GM19324 (cell line): ENCODE results near the gene TRPV6.

Experiments
- ATAC-seq: cut with Tn5 transposase; IDR thresholded peaks from one replicate; pipeline ENCODE4 v1.9.1; 2021; ENCODE audit warnings: mild to moderate bottlenecking, moderate library complexity; ENCODE audit not compliant: unreplicated experiment, low FRiP score

Gene TRPV6

DNA sequence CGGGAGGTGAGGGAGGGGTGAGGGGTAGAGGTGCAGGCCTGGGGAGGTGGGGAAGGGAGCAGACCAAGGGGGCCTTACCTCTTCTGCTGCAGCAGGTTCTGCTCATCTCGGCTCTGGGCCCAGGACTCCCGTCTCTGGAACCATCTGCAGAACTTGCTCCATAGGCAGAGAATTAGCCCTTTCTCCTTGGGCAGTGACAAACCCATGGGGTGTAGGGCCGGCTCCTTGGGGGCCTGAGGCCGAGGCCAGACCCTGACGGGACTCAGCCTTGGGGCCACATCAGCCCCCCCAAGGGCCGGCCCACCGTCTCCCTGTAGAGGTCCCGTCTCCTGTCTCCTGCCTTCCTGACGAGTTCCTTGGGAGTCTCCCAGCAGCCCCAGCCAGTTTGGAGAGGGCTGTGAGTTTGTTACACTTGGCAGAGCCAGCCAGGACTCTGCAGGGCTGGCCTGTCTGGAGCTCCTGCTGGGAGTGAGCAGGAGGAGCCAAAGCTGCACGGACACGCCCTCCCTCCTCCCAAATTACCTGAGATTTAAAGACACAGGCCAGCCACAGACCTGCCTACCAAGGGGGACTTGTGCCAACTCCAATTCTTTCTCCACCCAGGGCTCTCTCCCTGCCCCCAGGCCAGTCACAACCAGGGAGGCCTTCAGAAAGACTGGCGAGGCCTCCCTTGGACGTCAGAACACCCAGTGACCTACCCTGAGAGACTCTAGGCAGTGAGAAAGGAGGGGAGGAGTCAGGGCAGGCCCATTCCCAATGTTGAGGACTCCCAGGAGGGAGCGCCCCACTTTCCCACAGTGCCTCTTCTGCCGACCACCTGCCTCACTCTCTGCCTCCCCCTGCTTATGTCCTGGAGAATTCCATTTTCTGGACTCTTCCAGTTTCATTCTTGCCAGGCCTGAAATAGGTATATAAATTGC is at the start of gene TRPV6:
TRPV6 (minus strand) TSS at position 435 of the 920 bp plus-strand sequence.
- ATAC-seq = no peak

DNA sequence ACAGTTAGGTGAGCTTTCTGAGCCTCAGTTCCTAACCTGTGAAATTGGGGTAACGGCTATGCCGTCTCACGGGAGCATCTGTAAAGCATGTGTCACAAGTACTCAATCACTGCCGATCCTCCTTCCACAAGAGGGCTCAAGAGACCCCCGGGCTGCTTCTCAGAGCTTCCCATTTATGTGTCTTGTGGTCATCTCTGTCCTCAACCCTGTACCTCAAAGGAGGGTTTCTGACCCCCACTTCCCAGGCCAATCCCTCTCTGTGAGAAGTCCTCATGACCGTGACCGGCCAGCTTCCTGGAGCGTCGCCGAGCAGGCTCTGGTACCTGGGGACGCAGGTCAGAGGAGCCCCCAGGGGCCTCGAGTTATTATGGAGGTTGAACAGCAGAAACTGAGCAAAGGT is 48.5 kb upstream of the TRPV6 start:
- ATAC-seq = no peak

DNA sequence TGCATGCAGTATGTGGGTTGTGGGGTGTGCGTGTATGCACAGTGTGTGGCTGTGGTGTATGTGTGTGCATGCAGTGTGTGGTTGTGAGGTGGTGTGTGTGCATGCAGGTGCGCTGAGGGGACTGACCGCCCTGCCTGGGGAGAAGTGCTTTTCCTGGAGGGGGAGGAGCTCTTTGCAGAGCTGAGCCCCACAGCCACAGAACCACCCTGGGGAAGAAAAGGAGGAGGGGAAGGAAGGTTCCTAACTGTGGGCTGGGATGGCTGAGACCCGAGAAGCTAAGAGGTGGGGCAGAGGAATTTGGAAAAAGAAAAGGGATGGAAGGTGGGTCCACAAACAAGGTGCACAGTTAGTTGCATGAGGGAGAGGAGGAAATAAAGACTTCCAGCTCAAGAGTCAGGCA is 48.1 kb upstream of the TRPV6 start, which contains the start of gene TRPV5:
TRPV5 (minus strand) TSS at position 123 of the 400 bp plus-strand sequence. CDS start 287 bp downstream, outside the sequence.
- ATAC-seq = no peak

DNA sequence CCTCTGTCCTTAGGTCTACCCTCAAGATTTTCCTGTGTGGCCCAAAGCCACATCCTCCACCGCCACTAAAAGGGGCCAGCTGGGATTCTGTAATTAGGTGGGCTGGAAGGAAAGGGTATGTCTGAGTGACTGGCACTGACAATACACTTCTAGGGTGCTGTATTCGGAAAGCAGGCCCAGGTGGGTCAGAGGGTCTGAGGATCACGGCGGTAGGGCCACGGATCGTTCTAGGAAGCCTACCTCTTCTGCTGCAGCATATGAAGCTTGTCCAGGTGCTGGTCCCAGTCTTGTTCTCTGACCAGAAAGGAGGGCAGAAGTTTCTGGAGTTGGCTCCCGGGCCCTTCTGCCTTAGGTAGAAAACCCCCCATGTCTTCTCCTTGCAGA is 47.5 kb upstream of the TRPV6 start:
- ATAC-seq = no peak

DNA sequence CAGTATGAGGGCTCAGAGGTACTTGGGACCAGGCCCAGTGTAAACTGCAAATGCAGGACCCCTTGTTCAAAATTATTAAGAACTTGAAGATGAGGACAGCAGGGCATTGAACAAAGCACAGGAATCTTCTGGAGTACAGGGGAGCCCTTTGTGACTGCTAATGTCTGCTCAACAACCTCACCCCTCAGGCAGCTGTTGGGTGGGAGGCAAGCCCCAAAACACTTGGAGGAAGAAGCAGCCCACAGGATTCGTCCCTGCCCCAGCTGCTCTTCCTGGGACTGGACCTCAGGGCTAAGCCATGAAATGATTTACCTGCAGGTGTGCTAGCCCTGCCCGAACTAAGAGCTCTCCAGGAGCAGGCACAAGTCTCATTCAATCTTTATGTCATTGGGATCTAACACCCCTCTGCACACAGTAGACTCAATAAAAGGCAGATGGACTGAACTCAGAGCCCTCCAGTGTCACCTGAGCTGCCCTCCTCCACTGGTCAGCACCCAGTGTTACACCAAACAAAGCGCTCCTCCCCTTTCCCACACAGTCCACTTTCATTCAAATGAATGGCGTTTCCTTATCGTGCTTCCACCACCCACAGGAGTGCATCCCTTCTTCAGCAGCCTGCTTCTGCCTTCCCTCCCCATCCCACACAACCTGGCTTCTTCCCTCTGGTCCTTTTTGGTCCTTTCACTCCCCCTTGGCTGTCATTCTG is 47.0 kb upstream of the TRPV6 start:
- ATAC-seq = no peak

DNA sequence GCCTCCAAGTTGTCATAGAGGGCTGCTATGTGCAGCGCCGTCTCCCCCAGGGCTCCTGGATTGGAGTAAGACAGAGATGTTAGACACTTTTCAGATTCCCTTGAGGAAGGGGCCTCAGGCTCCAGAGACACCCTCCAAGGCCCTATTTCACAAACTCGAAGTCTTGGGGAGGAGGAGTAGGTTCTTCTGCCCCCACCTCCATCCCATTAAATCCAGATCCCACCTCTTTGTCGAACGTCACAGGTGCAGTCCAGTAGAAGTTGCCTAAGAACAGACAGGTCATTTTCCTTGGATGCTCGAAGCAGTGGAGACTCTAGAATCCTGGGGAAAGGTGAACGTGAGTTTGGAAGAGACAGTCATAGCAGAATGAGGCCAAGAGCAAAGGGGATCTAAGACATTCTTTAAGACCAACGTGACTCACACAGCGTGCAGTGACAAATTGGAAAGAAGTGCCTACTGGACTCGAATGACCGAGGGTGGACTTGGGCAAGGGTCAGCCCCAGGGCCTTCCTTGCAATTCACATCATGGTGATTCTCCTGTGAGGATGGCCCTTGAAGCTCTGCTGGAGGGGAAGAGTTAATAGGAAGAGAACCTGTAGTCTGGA is 44.7 kb upstream of the TRPV6 start:
- ATAC-seq = no peak

DNA sequence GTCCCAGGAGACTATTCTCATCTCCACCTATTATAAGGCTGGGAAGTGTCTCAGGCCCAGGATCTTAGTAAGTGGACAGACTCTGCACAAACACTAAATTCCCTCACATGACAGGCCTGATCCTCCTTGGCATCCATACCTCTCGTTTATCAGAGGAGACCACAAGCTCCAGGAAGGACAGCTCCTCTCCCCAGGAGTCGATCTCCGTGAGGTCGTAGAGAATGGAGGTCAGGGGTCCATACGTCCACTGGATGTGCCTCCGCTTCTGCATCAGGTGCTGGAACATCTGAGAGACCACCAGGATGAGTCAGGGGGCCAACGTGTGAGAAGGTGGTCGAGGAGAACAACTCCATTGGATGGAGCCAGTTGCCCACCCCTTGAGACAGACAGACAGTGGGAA is 42.4 kb upstream of the TRPV6 start:
- no peak for ATAC-seq

DNA sequence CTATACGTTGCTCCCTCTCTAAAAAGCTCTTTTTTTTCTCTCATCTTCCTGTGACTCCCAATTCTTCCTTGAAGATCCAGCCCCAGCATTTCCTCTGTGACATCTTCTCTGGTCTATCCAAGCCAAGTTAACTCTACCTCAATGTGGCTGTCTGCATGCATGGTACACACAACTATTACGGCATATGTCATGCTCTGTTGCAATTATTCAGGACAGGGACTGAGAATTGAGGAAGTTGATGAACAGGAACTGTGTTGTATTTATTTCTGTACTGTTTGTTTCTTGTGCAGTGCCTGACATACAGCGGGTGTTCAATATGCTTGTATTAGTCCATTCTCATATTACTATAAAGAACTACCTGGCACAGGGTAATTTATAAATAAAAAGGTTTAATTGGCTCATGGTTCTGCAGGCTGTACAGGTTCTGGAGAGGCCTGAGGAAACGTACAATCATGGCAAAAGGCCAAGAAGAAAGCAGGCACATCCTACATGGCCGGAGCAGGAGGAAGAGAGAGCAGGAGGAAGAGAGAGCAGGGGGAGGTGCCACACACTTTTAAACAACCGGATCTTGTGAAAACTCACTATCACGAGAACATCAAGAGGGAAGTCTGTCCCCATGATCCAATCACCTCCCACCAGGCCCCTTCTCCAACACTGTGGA is 41.7 kb upstream of the TRPV6 start:
- no peak for ATAC-seq

DNA sequence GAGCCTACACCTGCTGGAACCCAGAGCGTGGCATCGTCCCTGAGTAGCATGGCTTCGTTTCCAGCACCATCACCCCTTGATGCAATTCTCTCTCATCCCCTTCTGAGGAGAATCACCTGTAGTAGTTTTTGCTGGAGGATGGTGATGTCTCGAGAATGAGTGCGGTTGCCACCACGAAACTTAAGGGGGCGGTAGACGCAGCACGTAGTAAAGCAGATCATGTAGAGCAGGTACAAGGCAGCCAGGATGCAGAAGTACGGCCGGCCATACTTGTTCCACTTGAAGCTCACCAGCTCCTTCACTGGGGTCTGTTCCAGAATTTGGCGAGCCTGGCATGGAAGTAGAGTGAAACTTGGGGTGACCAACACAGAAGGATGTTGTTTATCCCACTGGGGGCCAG is 39.9 kb upstream of the TRPV6 start:
- ATAC-seq = no peak

DNA sequence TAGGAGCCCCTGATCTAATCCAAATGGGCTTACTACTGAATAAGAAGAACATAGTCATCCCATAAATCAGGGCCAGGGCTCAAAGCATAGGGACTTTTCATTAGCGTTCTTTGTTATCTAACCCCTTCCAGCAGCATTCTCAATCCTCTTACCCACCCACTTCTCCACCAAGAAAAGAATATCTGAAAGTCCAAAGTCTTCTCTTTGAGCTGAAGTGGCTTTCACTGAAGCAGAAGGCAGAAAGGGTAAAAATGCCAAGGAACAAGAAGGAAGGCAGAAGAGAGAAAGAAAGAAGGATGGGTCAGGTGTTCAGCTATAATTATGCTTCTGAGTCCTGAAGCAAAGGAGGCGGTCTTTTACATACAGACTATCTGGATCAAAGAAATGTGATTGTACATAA is 37.8 kb upstream of the TRPV6 start:
- no peak for ATAC-seq

DNA sequence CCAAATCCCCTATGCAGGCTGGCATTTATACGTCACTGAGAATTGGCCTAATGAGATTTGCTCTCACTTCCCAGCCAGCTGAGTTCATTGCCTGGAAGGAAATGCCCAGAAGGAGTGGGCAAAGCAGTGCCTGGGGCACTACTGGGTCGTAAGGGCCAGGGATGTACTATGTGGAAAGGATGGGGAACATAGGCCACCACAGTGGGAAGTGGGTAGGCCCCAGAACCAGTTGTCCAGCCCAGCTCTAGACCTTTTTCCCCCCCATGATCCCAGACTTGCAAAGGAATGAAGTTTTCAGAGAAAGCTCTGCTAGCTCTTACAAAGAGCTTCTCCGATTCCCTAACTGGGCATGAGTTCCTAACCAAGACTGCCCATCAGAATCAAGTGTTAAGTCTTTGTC is 34.1 kb upstream of the TRPV6 start:
- no peak for ATAC-seq

DNA sequence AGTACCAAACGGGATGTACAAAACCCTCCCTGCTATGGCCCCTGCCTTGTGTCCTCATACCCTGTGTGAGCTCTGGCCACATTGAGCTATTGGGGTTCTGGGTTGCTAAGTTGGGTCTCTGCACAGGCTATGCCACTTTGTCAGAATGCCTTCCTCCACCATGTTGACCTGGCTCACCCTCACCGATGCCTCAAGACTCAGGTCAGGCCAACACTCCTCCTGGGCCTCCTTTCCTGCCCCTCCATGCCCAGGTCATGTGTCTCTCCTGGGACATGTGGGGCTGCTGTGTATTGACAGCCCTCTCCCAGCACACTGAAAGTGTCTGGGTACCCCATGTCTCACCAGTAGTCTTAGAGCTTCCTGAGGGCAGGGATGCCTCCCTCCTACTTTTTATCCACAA is 33.4 kb upstream of the TRPV6 start:
- ATAC-seq = no peak

DNA sequence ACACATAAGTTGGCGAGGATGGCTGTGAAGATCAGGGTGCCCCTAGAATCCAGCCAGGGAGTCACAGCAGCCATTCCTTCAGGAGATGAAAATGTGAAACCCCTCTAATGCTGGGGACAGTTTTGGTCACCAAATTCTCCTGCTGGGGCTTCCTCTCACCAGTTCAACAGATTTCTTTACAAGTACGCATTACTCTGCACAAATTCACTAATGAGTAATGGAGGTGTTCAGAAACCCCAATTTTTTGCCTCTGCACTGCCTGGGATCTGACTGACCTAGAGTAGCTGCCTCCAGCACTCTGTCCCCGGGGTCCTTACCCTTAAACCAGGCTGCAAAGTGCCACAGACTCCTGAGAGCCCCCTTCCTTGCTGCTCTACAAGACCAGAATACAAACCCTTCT is 31.9 kb upstream of the TRPV6 start:
- ATAC-seq = no peak

DNA sequence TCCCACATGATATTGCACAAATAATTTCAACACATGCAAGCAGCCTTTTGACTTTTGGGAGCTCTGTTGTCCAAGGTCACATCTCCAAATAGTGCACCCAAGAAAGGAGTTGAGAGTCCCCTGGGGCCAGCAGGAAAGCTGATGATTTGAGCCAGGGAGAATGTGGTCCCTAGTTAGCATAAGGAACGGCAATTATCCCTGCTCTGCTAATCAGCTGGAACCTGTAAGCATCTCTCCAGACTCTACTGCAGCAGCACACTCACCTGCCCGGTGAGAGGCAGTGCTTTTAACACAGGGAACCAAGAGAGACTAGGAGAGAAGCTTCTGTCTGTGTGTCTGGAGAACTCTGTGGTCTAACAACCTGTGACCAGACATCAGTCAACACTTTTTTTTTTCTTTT is 31.0 kb upstream of the TRPV6 start:
- ATAC-seq = no peak

DNA sequence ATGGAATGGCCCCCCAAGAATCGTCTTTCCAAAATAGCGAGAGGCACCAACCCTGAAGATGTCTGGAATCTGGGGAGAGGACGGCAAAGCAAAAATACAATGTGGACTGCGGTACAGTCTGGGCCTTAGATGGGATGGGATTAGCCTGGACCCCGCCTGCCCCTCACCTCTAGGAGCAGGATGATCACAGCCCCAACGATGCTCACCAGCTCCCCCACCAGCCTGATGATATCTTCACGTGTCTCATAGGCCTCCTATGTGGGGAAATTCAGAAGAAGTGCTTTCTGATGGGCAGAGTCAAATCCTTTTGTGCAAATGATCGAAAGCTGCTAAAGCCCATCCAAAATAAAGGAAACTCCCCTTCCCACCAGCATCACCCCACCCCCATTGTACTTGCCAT is 29.8 kb upstream of the TRPV6 start:
- no peak for ATAC-seq

DNA sequence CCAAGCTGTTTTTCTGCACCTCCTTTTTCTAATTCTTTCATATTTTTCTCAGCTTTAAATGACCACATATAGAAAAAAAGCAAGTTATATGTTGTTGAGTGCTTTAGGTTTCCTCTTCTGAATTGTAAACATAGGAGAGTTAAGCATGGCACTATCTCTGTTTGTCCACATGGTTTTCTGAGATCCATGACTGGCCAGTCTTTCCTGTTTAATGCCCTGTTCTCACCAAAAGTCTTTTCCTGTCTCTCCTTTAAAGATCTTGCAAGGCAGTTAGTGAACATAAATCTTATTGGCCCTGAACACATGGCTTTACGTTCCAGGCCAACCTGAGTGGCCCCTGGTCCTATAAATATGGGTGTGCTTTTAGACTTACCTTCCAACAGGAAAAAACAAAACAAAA is 28.6 kb upstream of the TRPV6 start:
- no peak for ATAC-seq

DNA sequence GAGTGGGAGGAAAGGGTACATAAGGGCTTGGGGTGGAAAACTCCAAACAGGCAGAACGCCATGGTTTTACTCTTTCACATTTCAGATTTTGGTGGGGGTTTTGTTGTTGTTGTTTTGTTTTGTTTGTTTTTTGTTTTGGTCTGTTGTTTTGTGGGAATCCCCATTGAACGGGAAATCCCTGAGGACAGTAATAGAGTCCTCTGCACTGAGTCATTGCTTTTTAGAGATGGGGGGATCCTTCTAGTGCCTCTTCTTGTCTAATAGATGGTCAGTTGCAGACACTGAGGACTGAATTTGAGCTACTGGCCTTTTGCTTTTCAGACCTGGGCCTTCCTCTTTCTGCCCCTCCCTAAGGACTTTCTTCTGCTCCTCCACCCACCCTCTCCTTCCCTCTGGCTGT is 28.0 kb upstream of the TRPV6 start:
- no peak for ATAC-seq

DNA sequence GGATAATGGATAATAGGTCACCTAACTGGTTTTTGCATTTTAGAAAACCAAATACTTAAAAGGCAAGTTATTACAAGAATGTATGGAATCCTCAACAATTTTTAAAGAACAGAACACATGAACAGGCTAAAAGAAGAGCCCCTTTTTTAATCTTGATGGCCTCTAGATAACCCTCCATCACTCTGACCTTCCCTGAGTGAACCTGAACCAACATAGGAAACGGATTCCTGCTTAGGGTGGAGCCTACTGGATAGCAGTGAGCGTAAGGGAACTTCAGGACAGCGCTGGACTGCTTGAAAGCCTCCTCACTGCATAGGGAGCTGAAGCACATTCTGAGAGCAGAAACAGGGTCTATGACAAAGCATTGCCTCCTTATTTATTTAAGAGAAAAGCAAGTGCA is 27.5 kb upstream of the TRPV6 start:
- no peak for ATAC-seq

DNA sequence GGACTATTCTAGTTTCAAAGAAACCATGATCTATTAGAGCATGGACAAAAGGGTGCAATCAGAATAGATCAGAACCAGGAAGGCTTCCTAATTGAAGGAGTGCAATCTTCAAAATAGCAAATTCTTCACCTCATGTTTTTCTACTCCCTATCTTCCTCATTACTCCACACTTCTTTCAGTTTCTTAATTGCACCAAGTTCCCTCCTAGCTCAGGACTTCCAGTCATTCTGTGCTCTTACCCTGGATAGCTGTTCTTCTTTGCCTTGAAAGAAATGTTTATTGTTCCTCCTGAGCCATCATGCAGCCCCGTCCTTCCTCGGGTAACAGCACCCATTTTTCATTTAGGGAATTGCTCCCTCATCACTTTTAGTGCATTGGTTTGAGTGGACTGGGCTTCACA is 24.9 kb upstream of the TRPV6 start:
- no peak for ATAC-seq

DNA sequence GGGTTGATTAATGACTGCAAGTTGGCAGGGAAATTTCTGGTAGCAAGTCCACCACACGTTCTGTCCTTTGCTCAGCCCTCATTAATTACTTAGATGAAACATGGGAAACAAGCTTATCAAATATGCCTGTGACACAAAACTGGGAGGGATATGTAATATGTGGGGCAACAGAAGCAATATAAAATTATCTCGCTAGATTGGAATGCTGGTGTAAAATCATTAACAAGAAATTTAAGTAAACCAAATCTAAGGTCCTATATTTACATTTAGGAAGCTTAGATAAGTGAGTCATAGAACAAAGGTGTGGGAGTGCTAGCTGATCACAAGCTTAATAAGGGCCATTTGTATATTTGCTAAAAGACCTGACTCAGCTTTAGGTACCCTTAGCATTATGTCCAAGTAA is 24.5 kb upstream of the TRPV6 start:
- no peak for ATAC-seq
